CD14-positive monocyte (primary cell): ENCODE results near the gene OR8G1. TPM values are rescaled to one million over a fixed set of nuclear protein-coding genes. Genes with fewer than 3 reads are reported as not detected.

Experiments
- DNase-seq, 3 donors: peaks; one replicate each; pipeline ENCODE4 v3.0.0-alpha.2; 2011 to 2022
- H2AFZ ChIP-seq: 2 replicates; pipeline ENCODE4 v1.6.0; 2012; ENCODE audit warnings: mild to moderate bottlenecking, low read depth, low read length, inconsistent platforms; ENCODE audit not compliant: insufficient read depth, poor library complexity, severe bottlenecking
- H3K27ac ChIP-seq, 2 donors: 1 replicate in 1 of 2; 2 replicates in 1 of 2; pipeline ENCODE4 v1.5.1; 2012 to 2013; ENCODE audit warnings: low read length in 2 of 2, control low read depth in 1 of 2, inconsistent platforms in 1 of 2, low read depth in 1 of 2, mild to moderate bottlenecking in 1 of 2
- H3K27me3 ChIP-seq, 2 donors: one replicate each; pipeline versions ENCODE4 v1.6.0 to v1.6.1; 2011 to 2013; ENCODE audit warnings: low read length in 2 of 2; ENCODE audit not compliant: control insufficient read depth in 2 of 2, insufficient read depth in 2 of 2
- H3K36me3 ChIP-seq, 2 donors: replicated peaks in 1 of 2; 1 replicate in 1 of 2; 2 replicates in 1 of 2; pipeline versions ENCODE4 v1.5.1 to v1.6.1; 2012 to 2013; ENCODE audit warnings: low read length in 2 of 2, control low read depth in 1 of 2, inconsistent platforms in 1 of 2, mild to moderate bottlenecking in 1 of 2; ENCODE audit not compliant: insufficient read depth in 2 of 2, control insufficient read depth in 1 of 2
- H3K4me1 ChIP-seq, 2 donors: 1 replicate in 1 of 2; 2 replicates in 1 of 2; pipeline versions ENCODE4 v1.5.1 to v1.6.1; 2012 to 2013; ENCODE audit warnings: low read length in 2 of 2, control low read depth in 1 of 2, inconsistent platforms in 1 of 2, mild to moderate bottlenecking in 1 of 2, moderate library complexity in 1 of 2; ENCODE audit not compliant: insufficient read depth in 2 of 2, control insufficient read depth in 1 of 2
- H3K4me2 ChIP-seq: replicated peaks from 2 replicates; pipeline ENCODE3; 2012; ENCODE audit warnings: low read length, moderate library complexity, mild to moderate bottlenecking; ENCODE audit not compliant: poor library complexity, severe bottlenecking; ENCODE audit errors: extremely low read depth
- H3K4me3 ChIP-seq, 3 experiments: fragments of 200-600 bp in 1 of 3; sonication (generic) in 1 of 3; replicated peaks in 1 of 3; 1 replicate in 2 of 3; 2 replicates in 1 of 3; pipeline ENCODE4 v1.5.1; 2011 to 2013; ENCODE audit warnings: low read length in 3 of 3, mild to moderate bottlenecking in 3 of 3, control low read depth in 2 of 3, low read depth in 2 of 3, inconsistent platforms in 1 of 3, moderate library complexity in 1 of 3
- H3K79me2 ChIP-seq: 2 replicates; pipeline ENCODE4 v1.6.0; 2012; ENCODE audit warnings: mild to moderate bottlenecking, control low read depth, inconsistent platforms, low read length, moderate library complexity; ENCODE audit not compliant: insufficient read depth
- H3K9ac ChIP-seq: 2 replicates; pipeline ENCODE4 v1.6.0; 2017; ENCODE audit warnings: low read length, mild to moderate bottlenecking; ENCODE audit not compliant: insufficient read depth, poor library complexity, severe bottlenecking
- H3K9me3 ChIP-seq, 2 donors: replicated peaks in 1 of 2; 1 replicate in 1 of 2; 2 replicates in 1 of 2; pipeline versions ENCODE4 v1.5.1 to v1.6.1; 2012 to 2013; ENCODE audit warnings: low read length in 2 of 2, control low read depth in 1 of 2; ENCODE audit not compliant: control insufficient read depth in 1 of 2, insufficient read depth in 1 of 2
- H4K20me1 ChIP-seq: 2 replicates; pipeline ENCODE4 v1.6.0; 2012; ENCODE audit warnings: mild to moderate bottlenecking, low read length, control low read depth, moderate library complexity; ENCODE audit not compliant: insufficient read depth
- H3K27ac Mint-ChIP-seq, 7 donors: one replicate each; pipeline ENCODE4 v1.8.0; 2020; ENCODE audit warnings: mild to moderate bottlenecking in 7 of 7, mixed read lengths in 7 of 7, moderate library complexity in 6 of 7, inconsistent platforms in 2 of 7
- H3K27me3 Mint-ChIP-seq, 3 donors: one replicate each; pipeline ENCODE4 v1.8.0; 2021 to 2022; ENCODE audit warnings: low read depth in 3 of 3, mild to moderate bottlenecking in 3 of 3, mixed read lengths in 3 of 3, moderate library complexity in 3 of 3, inconsistent platforms in 1 of 3
- H3K36me3 Mint-ChIP-seq, 2 donors: one replicate each; pipeline ENCODE4 v1.8.0; 2020; ENCODE audit warnings: mixed read lengths in 2 of 2, inconsistent platforms in 1 of 2, mild to moderate bottlenecking in 1 of 2
- H3K4me1 Mint-ChIP-seq: one replicate; pipeline ENCODE4 v1.8.0; 2020; ENCODE audit warnings: mild to moderate bottlenecking, mixed read lengths
- H3K4me3 Mint-ChIP-seq, 2 donors: one replicate each; pipeline ENCODE4 v1.8.0; 2020; ENCODE audit warnings: mild to moderate bottlenecking in 2 of 2, mixed read lengths in 2 of 2, moderate library complexity in 1 of 2
- H3K9me3 Mint-ChIP-seq, 7 donors: one replicate each; pipeline ENCODE4 v1.8.0; 2020 to 2022; ENCODE audit warnings: mixed read lengths in 7 of 7, mild to moderate bottlenecking in 6 of 7, moderate library complexity in 6 of 7, inconsistent platforms in 2 of 7
- CTCF ChIP-seq: fragments of 200-600 bp; IDR thresholded peaks from one replicate; pipeline ENCODE4 v1.8.0; 2022; ENCODE audit warnings: antibody characterized with exemption, mild to moderate bottlenecking
- WGBS: methylation state at CpG from one replicate; pipeline ENCODE4 v1.1.5; 2013; ENCODE audit warnings: missing lambda C conversion rate; ENCODE audit not compliant: insufficient coverage; 5-methylcytosine and 5-hydroxymethylcytosine counted together
- intact Hi-C, 2 donors: fragments of 100-400 bp; cut with micrococcal nuclease; formaldehyde crosslinking; loops; one replicate each; pipeline versions ENCODE4 v1.15.0 to v1.15.1; 2023
- polyA plus RNA-seq, 3 donors: library from polyadenylated mRNA; depleted of rRNA in 1 of 3; unstranded in 2 of 3; stranded (reverse) in 1 of 3; fragments of 300-500 nt in 2 of 3; fragments of >200 nt in 1 of 3; fragmentation: Illumina TruSeq in 2 of 3; gene quantifications; 1 replicate in 2 of 3; 2 replicates in 1 of 3; pipeline ENCODE4 v1.2.3, GENCODE V29; 2012 to 2021

The OR8G1 gene
- polyA plus RNA-seq, 3 donors: not detected

GRCh38 chr11:124200671-124201070, 40.2 kb upstream of the OR8G1 start:
- Histone ChIP-seq H3K4me1 (no peaks in the 10 kb centered on the region), H3K79me2 (no peaks in the 10 kb centered on the region)
- H3K36me3 Mint-ChIP-seq: no peaks in the 10 kb centered on the region

GRCh38 chr11:124202951-124203350, 37.9 kb upstream of the OR8G1 start:
- intact Hi-C loops: no loop called here
- no peak overlapping the region for H2AFZ ChIP-seq
- Mint-ChIP-seq H3K4me3 (no peak overlapping the region), H3K27me3 (peaks cover 0 to 3% (median 0%) of the 10 kb centered on the region in 3 donors), H3K36me3 (no peaks in the 10 kb centered on the region), H3K9me3 (peaks cover 0 to 3% (median 0%) of the 10 kb centered on the region in 7 donors), H3K4me1 (peaks cover 8% of the 10 kb centered on the region), H3K27ac (no peak overlapping the region)
- H3K79me2 ChIP-seq: no peaks in the 10 kb centered on the region
- 86% methylated on average over 1 of the region's 3 CpGs for WGBS
- no peaks in the 10 kb centered on the region for H3K27me3 ChIP-seq
- no peak overlapping the region for H3K4me2 ChIP-seq
- no peak for DNase-seq
- H3K9me3 ChIP-seq: no peaks in the 10 kb centered on the region
- no peaks in the 10 kb centered on the region for H4K20me1 ChIP-seq
- H3K36me3 ChIP-seq: no peaks in the 10 kb centered on the region
- no peak overlapping the region for H3K27ac ChIP-seq
- H3K4me3 ChIP-seq: no peak overlapping the region
- no peak for TF ChIP-seq CTCF
- no peak overlapping the region for H3K9ac ChIP-seq
- peaks cover 0 to 2% of the 10 kb centered on the region in 2 donors for H3K4me1 ChIP-seq

More at GRCh38 chr11:124200671-124201070, 40.2 kb upstream of the OR8G1 start:
- no peaks in the 10 kb centered on the region for H3K9me3 ChIP-seq
- no peak for TF ChIP-seq CTCF
- no peaks in the 10 kb centered on the region for H3K27me3 ChIP-seq
- no peak overlapping the region for H3K9ac ChIP-seq
- no peaks in the 10 kb centered on the region for H3K36me3 ChIP-seq
- H4K20me1 ChIP-seq: no peaks in the 10 kb centered on the region
- peaks cover 0 to under 1% (median 0%) of the 10 kb centered on the region in 3 donors for H3K27me3 Mint-ChIP-seq
- no peaks in the 10 kb centered on the region for H3K4me1 Mint-ChIP-seq
- no peak overlapping the region for H2AFZ ChIP-seq
- no peak overlapping the region for H3K4me3 Mint-ChIP-seq
- no peak for DNase-seq
- H3K9me3 Mint-ChIP-seq: peaks cover 0 to 3% (median 0%) of the 10 kb centered on the region in 7 donors
- no peak overlapping the region for H3K4me3 ChIP-seq
- intact Hi-C loops: no loop called here
- H3K27ac Mint-ChIP-seq: no peak overlapping the region
- H3K4me2 ChIP-seq: no peak overlapping the region
- no peak overlapping the region for H3K27ac ChIP-seq
- WGBS: 97% methylated on average over 12 of the region's 16 CpGs
